ENCODE data around the gene OR8B3.

DNA sequence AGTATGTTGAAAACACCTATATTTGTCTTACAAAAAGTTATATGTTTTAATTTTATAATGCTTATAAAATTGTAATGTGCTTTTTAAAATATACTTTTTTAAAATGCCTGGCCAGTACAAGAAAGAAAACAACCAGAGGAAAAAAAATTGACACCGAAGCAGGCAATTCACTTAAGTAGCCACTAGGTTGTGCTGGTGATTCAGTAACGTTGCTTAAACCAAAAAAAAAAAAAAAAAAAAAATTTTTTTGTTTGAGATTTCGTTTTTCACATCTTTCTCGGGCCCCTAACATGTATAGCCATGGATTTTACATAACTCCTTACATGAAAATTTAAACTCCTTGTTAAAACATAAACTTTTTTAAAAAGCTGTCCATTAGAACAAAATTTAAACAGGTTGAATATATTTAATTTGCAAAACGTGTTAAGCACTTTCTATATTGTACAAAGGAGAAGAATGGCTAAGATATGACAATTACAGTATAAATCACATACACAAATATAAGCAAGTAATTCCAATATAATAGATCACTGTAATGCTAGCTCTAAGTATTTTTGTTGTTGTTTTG, 16.6 kb upstream of the OR8B3 start:
- TF ChIP-seq, protein P1, sequence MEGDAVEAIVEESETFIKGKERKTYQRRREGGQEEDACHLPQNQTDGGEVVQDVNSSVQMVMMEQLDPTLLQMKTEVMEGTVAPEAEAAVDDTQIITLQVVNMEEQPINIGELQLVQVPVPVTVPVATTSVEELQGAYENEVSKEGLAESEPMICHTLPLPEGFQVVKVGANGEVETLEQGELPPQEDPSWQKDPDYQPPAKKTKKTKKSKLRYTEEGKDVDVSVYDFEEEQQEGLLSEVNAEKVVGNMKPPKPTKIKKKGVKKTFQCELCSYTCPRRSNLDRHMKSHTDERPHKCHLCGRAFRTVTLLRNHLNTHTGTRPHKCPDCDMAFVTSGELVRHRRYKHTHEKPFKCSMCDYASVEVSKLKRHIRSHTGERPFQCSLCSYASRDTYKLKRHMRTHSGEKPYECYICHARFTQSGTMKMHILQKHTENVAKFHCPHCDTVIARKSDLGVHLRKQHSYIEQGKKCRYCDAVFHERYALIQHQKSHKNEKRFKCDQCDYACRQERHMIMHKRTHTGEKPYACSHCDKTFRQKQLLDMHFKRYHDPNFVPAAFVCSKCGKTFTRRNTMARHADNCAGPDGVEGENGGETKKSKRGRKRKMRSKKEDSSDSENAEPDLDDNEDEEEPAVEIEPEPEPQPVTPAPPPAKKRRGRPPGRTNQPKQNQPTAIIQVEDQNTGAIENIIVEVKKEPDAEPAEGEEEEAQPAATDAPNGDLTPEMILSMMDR (IDR thresholded peaks at IDR 0.05): peak; percentile 68
- no peak for TF ChIP-seq EZH2 (IDR thresholded peaks at IDR 0.05; ENCODE audit: borderline replicate concordance, insufficient read depth, low read depth, low read length, poor library complexity, severe bottlenecking)
